ENCODE measurements around the gene RASL11B.

DNA sequence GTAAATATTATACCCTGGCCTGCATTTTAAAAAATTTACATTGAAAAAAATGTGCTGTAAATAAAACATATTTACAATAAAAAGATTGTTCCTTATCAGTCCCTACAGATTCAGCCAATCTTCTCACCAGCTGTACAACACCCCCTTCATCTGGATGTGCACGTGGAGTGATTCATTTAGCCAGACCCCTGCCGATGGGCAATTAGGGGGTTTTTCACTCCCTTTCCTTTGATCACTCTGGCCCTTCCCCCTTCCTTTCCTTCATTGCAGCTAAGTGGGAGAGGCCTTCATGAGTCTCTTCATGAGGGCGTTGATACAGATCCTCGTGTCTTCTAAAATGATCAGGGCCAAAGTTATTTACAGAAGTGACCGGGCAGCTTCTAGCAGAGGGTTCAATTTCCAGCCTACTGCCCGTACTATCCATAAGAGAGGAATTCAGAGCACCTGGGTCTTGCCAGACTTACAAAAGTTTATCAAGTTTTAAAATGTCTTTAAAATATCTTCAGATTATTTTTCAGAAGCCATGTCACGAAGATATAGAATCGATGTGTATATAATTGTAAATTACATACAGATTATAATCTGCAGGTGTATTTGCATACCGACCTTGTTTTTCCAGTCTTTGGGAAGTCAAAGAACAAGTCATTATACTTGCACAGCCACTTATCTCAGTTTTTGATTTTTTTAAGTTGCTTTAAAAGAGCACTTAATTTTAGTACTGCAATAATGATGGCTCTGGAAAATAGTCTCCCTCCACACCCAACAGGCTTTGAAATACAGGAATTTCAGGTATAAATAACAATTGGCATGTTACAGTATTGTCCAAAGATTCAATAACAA, 21.4 kb upstream of the RASL11B start:
- TF ChIP-seq POLR2A (IDR thresholded peaks at IDR 0.05; ENCODE audit: low read length) (no peak), GATA1 (IDR thresholded peaks at IDR 0.05; ENCODE audit: low read depth, low read length) (no peak)
